H9 (cell line): ENCODE data around the gene RIPK1. TPM values are rescaled to one million over a fixed set of nuclear protein-coding genes. Genes with fewer than 3 reads are reported as not detected.

Experiments
- DNase-seq: peaks from one replicate; pipeline ENCODE4 v3.0.0-alpha.2; 2017
- H2AFZ ChIP-seq: one replicate; pipeline ENCODE4 v1.6.1; 2013; ENCODE audit warnings: mild to moderate bottlenecking, low read length, control low read depth, moderate library complexity
- H2AK5ac ChIP-seq: 2 replicates; pipeline ENCODE4 v1.6.1; 2013; ENCODE audit warnings: low read length, control low read depth, mixed read lengths; ENCODE audit not compliant: insufficient read length
- H2BK120ac ChIP-seq: one replicate; pipeline ENCODE4 v1.6.1; 2013; ENCODE audit warnings: low read depth, mild to moderate bottlenecking, low read length, control low read depth, inconsistent platforms; ENCODE audit not compliant: poor library complexity, severe bottlenecking
- H2BK12ac ChIP-seq: 2 replicates; pipeline ENCODE4 v1.6.1; 2013; ENCODE audit warnings: low read length, control low read depth, mixed read lengths, low read depth; ENCODE audit not compliant: insufficient read length
- H2BK15ac ChIP-seq: 2 replicates; pipeline ENCODE4 v1.6.1; 2013; ENCODE audit warnings: low read depth, low read length, control low read depth
- H2BK20ac ChIP-seq: one replicate; pipeline ENCODE4 v1.6.1; 2013; ENCODE audit warnings: low read depth, mild to moderate bottlenecking, low read length, control low read depth, inconsistent platforms; ENCODE audit not compliant: poor library complexity, severe bottlenecking
- H2BK5ac ChIP-seq: 2 replicates; pipeline ENCODE4 v1.6.1; 2013; ENCODE audit warnings: low read length, control low read depth, mixed read lengths; ENCODE audit not compliant: insufficient read length
- H3K14ac ChIP-seq: 2 replicates; pipeline ENCODE4 v1.6.1; 2013; ENCODE audit warnings: low read length, control low read depth; ENCODE audit not compliant: insufficient read depth
- H3K18ac ChIP-seq: 2 replicates; pipeline ENCODE4 v1.6.1; 2013; ENCODE audit warnings: low read depth, mild to moderate bottlenecking, mixed read lengths, low read length, control low read depth; ENCODE audit not compliant: insufficient read length
- H3K23ac ChIP-seq: 2 replicates; pipeline ENCODE4 v1.6.1; 2013; ENCODE audit warnings: low read length, control low read depth, mixed read lengths, low read depth; ENCODE audit not compliant: insufficient read length
- H3K23me2 ChIP-seq: 2 replicates; pipeline ENCODE4 v1.6.1; 2013; ENCODE audit warnings: low read depth, mild to moderate bottlenecking, mixed read lengths, low read length, control low read depth; ENCODE audit not compliant: insufficient read length, poor library complexity, severe bottlenecking
- H3K27ac ChIP-seq: 2 replicates; pipeline ENCODE4 v1.5.1; 2013; ENCODE audit warnings: low read length, control low read depth, mixed read lengths, low read depth; ENCODE audit not compliant: insufficient read length
- H3K27me3 ChIP-seq: 2 replicates; pipeline ENCODE4 v1.6.1; 2013; ENCODE audit warnings: low read length, control low read depth, inconsistent platforms; ENCODE audit not compliant: insufficient read depth
- H3K4ac ChIP-seq: 2 replicates; pipeline ENCODE4 v1.6.1; 2013; ENCODE audit warnings: low read depth, mild to moderate bottlenecking, control low read depth, inconsistent platforms, low read length, moderate library complexity
- H3K4me1 ChIP-seq: 2 replicates; pipeline ENCODE4 v1.6.1; 2013; ENCODE audit warnings: low read length, control low read depth, inconsistent platforms; ENCODE audit not compliant: insufficient read depth
- H3K4me2 ChIP-seq: 2 replicates; pipeline ENCODE4 v1.6.1; 2013; ENCODE audit warnings: low read length, control low read depth, mixed read lengths; ENCODE audit not compliant: insufficient read length, insufficient read depth
- H3K56ac ChIP-seq: 2 replicates; pipeline ENCODE4 v1.6.1; 2013; ENCODE audit warnings: low read depth, mild to moderate bottlenecking, mixed read lengths, low read length, control low read depth; ENCODE audit not compliant: insufficient read length
- H3K79me1 ChIP-seq: 2 replicates; pipeline ENCODE4 v1.6.1; 2013; ENCODE audit warnings: low read depth, mild to moderate bottlenecking, moderate library complexity, low read length, control low read depth, inconsistent platforms; ENCODE audit not compliant: insufficient read depth, poor library complexity, severe bottlenecking
- H3K79me2 ChIP-seq: 2 replicates; pipeline ENCODE4 v1.6.1; 2013; ENCODE audit warnings: low read length, control low read depth, inconsistent platforms; ENCODE audit not compliant: insufficient read depth
- H3K9ac ChIP-seq: 2 replicates; pipeline ENCODE4 v1.6.1; 2013; ENCODE audit warnings: low read length, control low read depth, mixed read lengths; ENCODE audit not compliant: insufficient read length; ENCODE audit errors: extremely low read depth
- H3K9me3 ChIP-seq: one replicate; pipeline ENCODE4 v1.6.1; 2013; ENCODE audit warnings: low read depth, low read length, inconsistent platforms; ENCODE audit not compliant: control insufficient read depth
- H3T11ph ChIP-seq: one replicate; pipeline ENCODE4 v1.6.1; 2013; ENCODE audit warnings: mild to moderate bottlenecking, low read length, control low read depth, inconsistent platforms
- H4K20me1 ChIP-seq: one replicate; pipeline ENCODE4 v1.6.1; 2013; ENCODE audit not compliant: control insufficient read depth, insufficient read length, insufficient read depth
- H4K5ac ChIP-seq: 2 replicates; pipeline ENCODE4 v1.6.1; 2013; ENCODE audit warnings: low read depth, mild to moderate bottlenecking, mixed read lengths, low read length, control low read depth; ENCODE audit not compliant: insufficient read length
- H4K8ac ChIP-seq: replicated peaks from 2 replicates; pipeline ENCODE4 v1.6.1; 2013; ENCODE audit warnings: low read length, control low read depth, mixed read lengths, low read depth; ENCODE audit not compliant: insufficient read length
- H4K91ac ChIP-seq: 2 replicates; pipeline ENCODE4 v1.6.1; 2013; ENCODE audit warnings: low read depth, mild to moderate bottlenecking, moderate library complexity, mixed read lengths, low read length, control low read depth; ENCODE audit not compliant: insufficient read length
- H3K27ac Mint-ChIP-seq, 3 experiments: 2 replicates in 2 of 3; 3 replicates in 1 of 3; pipeline ENCODE4 v1.8.0; 2020 to 2021; ENCODE audit warnings: mixed read lengths in 3 of 3, mild to moderate bottlenecking in 1 of 3, moderate library complexity in 1 of 3
- H3K27me3 Mint-ChIP-seq: 2 replicates; pipeline ENCODE4 v1.8.0; 2021; ENCODE audit warnings: low read depth, mild to moderate bottlenecking, moderate library complexity, mixed read lengths
- H3K36me3 Mint-ChIP-seq, 3 experiments: 2 replicates in 2 of 3; 3 replicates in 1 of 3; pipeline ENCODE4 v1.8.0; 2020 to 2021; ENCODE audit warnings: low read depth in 3 of 3, mixed read lengths in 3 of 3; ENCODE audit not compliant: insufficient read depth in 1 of 3
- H3K4me1 Mint-ChIP-seq, 2 experiments: 2 replicates each; pipeline ENCODE4 v1.8.0; 2020; ENCODE audit warnings: mixed read lengths in 2 of 2
- H3K4me3 Mint-ChIP-seq, 2 experiments: 2 replicates in 1 of 2; 3 replicates in 1 of 2; pipeline ENCODE4 v1.8.0; 2020 to 2021; ENCODE audit warnings: mild to moderate bottlenecking in 2 of 2, mixed read lengths in 2 of 2, moderate library complexity in 1 of 2
- H3K9me3 Mint-ChIP-seq, 2 experiments: 2 replicates in 1 of 2; 3 replicates in 1 of 2; pipeline ENCODE4 v1.8.0; 2020; ENCODE audit warnings: mild to moderate bottlenecking in 2 of 2, mixed read lengths in 2 of 2, moderate library complexity in 1 of 2
- CTCF ChIP-seq: fragments of 200-600 bp; sonication (generic); conservative IDR thresholded peaks from 3 replicates; pipeline ENCODE4 v1.8.0; 2021; ENCODE audit warnings: antibody characterized with exemption, mild to moderate bottlenecking
- WGBS: extraction: QIAGEN DNeasy Blood & Tissue Kit; methylation state at CpG from one replicate; pipeline ENCODE4 v1.1.7; 2013; ENCODE audit warnings: missing lambda C conversion rate, low lambda C conversion rate, mixed read lengths; ENCODE audit not compliant: insufficient read length; ENCODE audit errors: extremely low coverage; 5-methylcytosine and 5-hydroxymethylcytosine counted together
- total RNA-seq: library from RNA; stranded (reverse); gene quantifications from 2 replicates; pipeline ENCODE4 v1.2.1, GENCODE V29; 2021

Gene RIPK1
- total RNA-seq, 1 experiment from 2014 or later = 24.6 TPM

GRCh38 chr6:3037638-3038365 lies 30.5 kb upstream of the RIPK1 start:
- Histone ChIP-seq H3K14ac (no peak overlapping the region), H3K9me3 (no peaks in the 10 kb centered on the region), H2BK5ac (no peak overlapping the region), H2BK12ac (no peak overlapping the region), H3K56ac (no peak overlapping the region), H3K23me2 (peaks cover 2% of the 10 kb centered on the region), H3K27me3 (no peaks in the 10 kb centered on the region), H3K23ac (no peak overlapping the region), H3K79me2 (no peaks in the 10 kb centered on the region), H2BK120ac (no peak overlapping the region), H2BK20ac (no peak overlapping the region), H3K4me1 (no peaks in the 10 kb centered on the region; the same call in 1 of the 2 replicates), H2AFZ (no peak overlapping the region), H2AK5ac (no peak overlapping the region), H4K8ac (no peak overlapping the region), H3K9ac (no peak overlapping the region), H4K91ac (no peak overlapping the region), H3K4ac (no peak overlapping the region), H3T11ph (no peak overlapping the region), H4K20me1 (no peaks in the 10 kb centered on the region), H3K79me1 (no peaks in the 10 kb centered on the region), H2BK15ac (no peak overlapping the region), H3K4me2 (no peak overlapping the region), H3K18ac (no peak overlapping the region), H4K5ac (no peak overlapping the region), H3K27ac (no peak overlapping the region)
- Mint-ChIP-seq H3K4me3 (no peak overlapping the region), H3K27ac (peak overlapping the region in 1 of 3 experiments; percentile 40; a peak in 1 of 7 replicates), H3K4me1 (peaks cover 12 to 22% of the 10 kb centered on the region in 2 experiments), H3K27me3 (peaks cover 6% of the 10 kb centered on the region; the same call in 1 of the 2 replicates), H3K36me3 (peaks cover 0 to 5% (median 2%) of the 10 kb centered on the region in 3 experiments; a peak in 4 of 7 replicates), H3K9me3 (peaks cover 6 to 12% of the 10 kb centered on the region in 2 experiments; a peak in 3 of 5 replicates)
- no CpG with 5 or more reads among the region's 7 CpGs for WGBS
- TF ChIP-seq CTCF = no peak
- no peak for DNase-seq
